ENCODE measurements around the gene PODXL2.

DNA sequence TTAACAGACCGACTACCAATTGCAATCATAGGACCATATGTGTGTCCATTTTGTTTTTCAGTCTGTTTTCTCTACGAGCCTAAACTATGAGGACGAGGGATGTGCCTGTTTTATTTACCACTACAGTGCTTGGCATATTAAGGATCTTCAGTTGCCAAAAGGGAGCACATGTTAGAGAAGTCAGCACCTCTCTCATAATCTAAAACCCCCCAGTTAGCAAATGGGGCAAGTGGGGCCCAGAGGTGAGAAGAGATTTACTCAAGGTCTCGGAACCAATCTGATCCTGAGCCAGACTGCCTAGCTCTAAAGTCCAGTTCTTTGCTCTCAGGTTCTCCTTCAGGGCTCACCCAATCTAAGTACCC is 578 bp upstream of the PODXL2 start:
- TF ChIP-seq, protein P1, sequence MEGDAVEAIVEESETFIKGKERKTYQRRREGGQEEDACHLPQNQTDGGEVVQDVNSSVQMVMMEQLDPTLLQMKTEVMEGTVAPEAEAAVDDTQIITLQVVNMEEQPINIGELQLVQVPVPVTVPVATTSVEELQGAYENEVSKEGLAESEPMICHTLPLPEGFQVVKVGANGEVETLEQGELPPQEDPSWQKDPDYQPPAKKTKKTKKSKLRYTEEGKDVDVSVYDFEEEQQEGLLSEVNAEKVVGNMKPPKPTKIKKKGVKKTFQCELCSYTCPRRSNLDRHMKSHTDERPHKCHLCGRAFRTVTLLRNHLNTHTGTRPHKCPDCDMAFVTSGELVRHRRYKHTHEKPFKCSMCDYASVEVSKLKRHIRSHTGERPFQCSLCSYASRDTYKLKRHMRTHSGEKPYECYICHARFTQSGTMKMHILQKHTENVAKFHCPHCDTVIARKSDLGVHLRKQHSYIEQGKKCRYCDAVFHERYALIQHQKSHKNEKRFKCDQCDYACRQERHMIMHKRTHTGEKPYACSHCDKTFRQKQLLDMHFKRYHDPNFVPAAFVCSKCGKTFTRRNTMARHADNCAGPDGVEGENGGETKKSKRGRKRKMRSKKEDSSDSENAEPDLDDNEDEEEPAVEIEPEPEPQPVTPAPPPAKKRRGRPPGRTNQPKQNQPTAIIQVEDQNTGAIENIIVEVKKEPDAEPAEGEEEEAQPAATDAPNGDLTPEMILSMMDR (optimal IDR thresholded peaks at IDR 0.05 in 1 of 3, IDR thresholded peaks at IDR 0.05 in 1 of 3, conservative IDR thresholded peaks at IDR 0.05 in 1 of 3; ENCODE audit: extremely low read depth in 1 of 3, insufficient read depth in 2 of 3, low read length in 3 of 3), result no peak
- peak; percentile 47 for TF ChIP-seq EZH2 (IDR thresholded peaks at IDR 0.05; ENCODE audit: low read length)

All from keratinocyte (primary cell).